Measurements from ENCODE around the gene AAMP. TPM values are rescaled to one million over a fixed set of nuclear protein-coding genes. Genes with fewer than 3 reads are reported as not detected.
A peak's percentile ranks its signal among the peaks of the same experiment; 100 is the strongest.

The AAMP gene, protein sequence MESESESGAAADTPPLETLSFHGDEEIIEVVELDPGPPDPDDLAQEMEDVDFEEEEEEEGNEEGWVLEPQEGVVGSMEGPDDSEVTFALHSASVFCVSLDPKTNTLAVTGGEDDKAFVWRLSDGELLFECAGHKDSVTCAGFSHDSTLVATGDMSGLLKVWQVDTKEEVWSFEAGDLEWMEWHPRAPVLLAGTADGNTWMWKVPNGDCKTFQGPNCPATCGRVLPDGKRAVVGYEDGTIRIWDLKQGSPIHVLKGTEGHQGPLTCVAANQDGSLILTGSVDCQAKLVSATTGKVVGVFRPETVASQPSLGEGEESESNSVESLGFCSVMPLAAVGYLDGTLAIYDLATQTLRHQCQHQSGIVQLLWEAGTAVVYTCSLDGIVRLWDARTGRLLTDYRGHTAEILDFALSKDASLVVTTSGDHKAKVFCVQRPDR
- 98.2 TPM for polyA plus RNA-seq (2012; ENCODE audit: insufficient read length, low read depth)

DNA sequence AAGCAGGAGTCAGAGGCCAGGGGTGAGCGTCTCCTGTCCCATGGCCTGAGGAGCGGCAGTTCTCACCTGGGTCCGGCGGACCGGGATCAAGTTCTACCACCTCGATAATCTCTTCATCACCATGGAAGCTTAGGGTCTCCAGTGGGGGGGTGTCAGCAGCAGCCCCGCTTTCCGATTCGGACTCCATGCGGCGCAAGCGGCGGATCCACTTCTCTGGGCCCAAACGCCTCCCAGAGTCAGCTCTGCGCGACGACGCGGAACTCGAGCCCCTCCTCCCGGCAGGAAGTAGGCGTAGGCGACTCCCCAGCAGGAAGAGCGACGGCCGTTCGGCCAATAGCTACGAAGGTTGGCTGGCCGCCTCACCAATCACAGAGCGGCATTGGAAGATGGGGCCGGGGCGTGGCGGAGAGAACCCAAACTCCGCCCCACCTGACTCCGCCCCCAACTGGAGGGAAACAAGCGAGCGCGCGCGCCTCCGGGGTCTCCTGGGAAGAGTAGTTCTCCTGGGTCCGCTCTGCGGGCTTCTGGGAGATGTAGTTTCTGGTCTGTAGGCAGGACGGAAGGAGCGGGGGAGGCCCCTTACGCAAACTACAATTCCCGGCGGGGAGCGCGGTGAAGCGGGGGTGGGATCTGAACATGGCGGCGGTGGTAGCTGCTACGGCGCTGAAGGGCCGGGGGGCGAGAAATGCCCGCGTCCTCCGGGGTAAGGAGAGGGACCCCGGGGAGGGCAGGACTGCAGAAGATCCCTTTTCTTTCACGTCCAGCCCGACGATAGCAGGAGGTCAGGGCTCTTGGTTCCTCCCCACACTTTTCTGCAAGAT, at the start of gene AAMP, which contains the start of gene PNKD:
AAMP (minus strand) TSS at position 238 of the 821 bp plus-strand sequence; CDS start at position 187, 51 bp downstream.
PNKD (plus strand) TSS at position 620 of the 821 bp plus-strand sequence; CDS start at position 637, 17 bp downstream.
- TF ChIP-seq SIN3A (IDR thresholded peaks at IDR 0.05; ENCODE audit: borderline replicate concordance, insufficient read depth, low read length) (0 out of 2 replicates have a peak, but pooled peaks have one; percentile 8), POLR2AphosphoS5 (IDR thresholded peaks at IDR 0.05; ENCODE audit: low read depth, low read length) (peak; percentile 66; the same call in 1 of the 2 replicates), FOXP2 (optimal IDR thresholded peaks at IDR 0.05; ENCODE audit: borderline replicate concordance, extremely low read depth, extremely low read length, insufficient read depth) (peak; percentile 64), TAF1 (IDR thresholded peaks at IDR 0.05; ENCODE audit: borderline replicate concordance, insufficient read depth, low read length) (peak; percentile 47; the same call in 1 of the 2 replicates)
- TF ChIP-seq, protein P1, sequence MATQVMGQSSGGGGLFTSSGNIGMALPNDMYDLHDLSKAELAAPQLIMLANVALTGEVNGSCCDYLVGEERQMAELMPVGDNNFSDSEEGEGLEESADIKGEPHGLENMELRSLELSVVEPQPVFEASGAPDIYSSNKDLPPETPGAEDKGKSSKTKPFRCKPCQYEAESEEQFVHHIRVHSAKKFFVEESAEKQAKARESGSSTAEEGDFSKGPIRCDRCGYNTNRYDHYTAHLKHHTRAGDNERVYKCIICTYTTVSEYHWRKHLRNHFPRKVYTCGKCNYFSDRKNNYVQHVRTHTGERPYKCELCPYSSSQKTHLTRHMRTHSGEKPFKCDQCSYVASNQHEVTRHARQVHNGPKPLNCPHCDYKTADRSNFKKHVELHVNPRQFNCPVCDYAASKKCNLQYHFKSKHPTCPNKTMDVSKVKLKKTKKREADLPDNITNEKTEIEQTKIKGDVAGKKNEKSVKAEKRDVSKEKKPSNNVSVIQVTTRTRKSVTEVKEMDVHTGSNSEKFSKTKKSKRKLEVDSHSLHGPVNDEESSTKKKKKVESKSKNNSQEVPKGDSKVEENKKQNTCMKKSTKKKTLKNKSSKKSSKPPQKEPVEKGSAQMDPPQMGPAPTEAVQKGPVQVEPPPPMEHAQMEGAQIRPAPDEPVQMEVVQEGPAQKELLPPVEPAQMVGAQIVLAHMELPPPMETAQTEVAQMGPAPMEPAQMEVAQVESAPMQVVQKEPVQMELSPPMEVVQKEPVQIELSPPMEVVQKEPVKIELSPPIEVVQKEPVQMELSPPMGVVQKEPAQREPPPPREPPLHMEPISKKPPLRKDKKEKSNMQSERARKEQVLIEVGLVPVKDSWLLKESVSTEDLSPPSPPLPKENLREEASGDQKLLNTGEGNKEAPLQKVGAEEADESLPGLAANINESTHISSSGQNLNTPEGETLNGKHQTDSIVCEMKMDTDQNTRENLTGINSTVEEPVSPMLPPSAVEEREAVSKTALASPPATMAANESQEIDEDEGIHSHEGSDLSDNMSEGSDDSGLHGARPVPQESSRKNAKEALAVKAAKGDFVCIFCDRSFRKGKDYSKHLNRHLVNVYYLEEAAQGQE (IDR thresholded peaks at IDR 0.05; ENCODE audit: insufficient read depth in 1 of 2, low read depth in 2 of 2, low read length in 2 of 2), result no peak

DNA sequence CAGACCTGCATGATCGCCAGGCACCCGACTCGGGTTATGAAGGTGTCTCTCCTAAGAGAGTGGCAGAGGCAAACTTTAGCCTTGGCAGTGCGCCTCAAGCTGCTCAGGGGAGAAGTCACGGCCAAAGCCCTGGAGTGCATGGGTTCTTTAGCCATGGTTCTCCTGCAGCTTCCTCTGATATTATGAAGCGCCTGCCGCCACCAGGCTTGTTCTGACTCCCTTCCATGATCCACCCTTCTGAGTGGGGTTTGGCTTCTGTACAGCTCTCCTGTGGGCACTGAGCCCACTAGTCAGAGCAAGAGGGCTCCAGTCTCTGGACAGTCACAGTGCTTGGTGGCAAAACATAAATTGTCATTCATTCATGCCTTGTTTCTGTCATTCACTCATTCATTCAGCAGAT, 48.3 kb upstream of the AAMP start:
- no peak for TF ChIP-seq TAF1 (IDR thresholded peaks at IDR 0.05; ENCODE audit: borderline replicate concordance, insufficient read depth, low read length)
- no peak for TF ChIP-seq SIN3A (IDR thresholded peaks at IDR 0.05; ENCODE audit: borderline replicate concordance, insufficient read depth, low read length)
- TF ChIP-seq FOXP2 (optimal IDR thresholded peaks at IDR 0.05; ENCODE audit: borderline replicate concordance, extremely low read depth, extremely low read length, insufficient read depth), result no peak
- TF ChIP-seq POLR2AphosphoS5 (IDR thresholded peaks at IDR 0.05; ENCODE audit: low read depth, low read length), result no peak
- TF ChIP-seq, protein P1 (IDR thresholded peaks at IDR 0.05; ENCODE audit: insufficient read depth in 1 of 2, low read depth in 2 of 2, low read length in 2 of 2), result no peak

DNA sequence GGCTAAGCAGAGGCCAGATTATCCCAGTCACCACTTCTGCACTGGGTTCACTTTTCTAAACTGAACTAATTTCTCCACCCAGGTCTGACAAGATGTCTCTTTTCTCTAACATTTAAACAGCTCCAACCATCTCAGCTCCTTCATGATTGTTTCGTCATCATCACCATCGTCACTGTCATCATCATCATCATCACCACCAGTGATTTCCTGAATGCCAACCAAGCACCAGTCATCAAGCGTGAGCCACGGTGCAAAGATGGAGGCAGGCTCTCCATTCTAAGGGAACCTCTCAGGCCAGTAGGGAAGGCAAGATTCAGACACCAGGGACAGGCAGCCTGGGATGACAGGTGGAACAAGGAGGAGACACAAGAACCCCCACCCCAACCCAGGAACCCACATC, 47.9 kb upstream of the AAMP start:
- TF ChIP-seq SIN3A (IDR thresholded peaks at IDR 0.05; ENCODE audit: borderline replicate concordance, insufficient read depth, low read length), result no peak
- TF ChIP-seq POLR2AphosphoS5 (IDR thresholded peaks at IDR 0.05; ENCODE audit: low read depth, low read length), result no peak
- TF ChIP-seq TAF1 (IDR thresholded peaks at IDR 0.05; ENCODE audit: borderline replicate concordance, insufficient read depth, low read length), result no peak
- TF ChIP-seq, protein P1 (IDR thresholded peaks at IDR 0.05; ENCODE audit: insufficient read depth in 1 of 2, low read depth in 2 of 2, low read length in 2 of 2), result no peak
- TF ChIP-seq FOXP2 (optimal IDR thresholded peaks at IDR 0.05; ENCODE audit: borderline replicate concordance, extremely low read depth, extremely low read length, insufficient read depth), result no peak

DNA sequence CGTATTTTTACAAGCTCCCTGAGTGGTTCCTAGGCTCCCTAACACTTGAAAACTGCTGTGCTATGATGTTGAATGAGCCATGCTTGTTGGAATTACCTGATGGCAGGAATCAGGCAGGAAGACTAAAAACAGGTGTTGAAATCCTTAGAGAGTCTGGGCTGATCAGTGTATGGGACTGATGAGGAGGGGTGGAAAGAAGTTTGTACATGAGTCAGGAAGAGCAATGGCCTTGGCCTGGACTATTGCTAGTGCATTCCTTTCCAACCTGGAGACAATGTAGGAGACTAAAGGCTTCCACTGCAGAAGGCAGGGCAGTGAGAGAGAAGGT, 47.3 kb upstream of the AAMP start:
- TF ChIP-seq, protein P1 (IDR thresholded peaks at IDR 0.05; ENCODE audit: insufficient read depth in 1 of 2, low read depth in 2 of 2, low read length in 2 of 2), result no peak
- no peak for TF ChIP-seq SIN3A (IDR thresholded peaks at IDR 0.05; ENCODE audit: borderline replicate concordance, insufficient read depth, low read length)
- TF ChIP-seq POLR2AphosphoS5 (IDR thresholded peaks at IDR 0.05; ENCODE audit: low read depth, low read length), result no peak
- no peak for TF ChIP-seq FOXP2 (optimal IDR thresholded peaks at IDR 0.05; ENCODE audit: borderline replicate concordance, extremely low read depth, extremely low read length, insufficient read depth)
- no peak for TF ChIP-seq TAF1 (IDR thresholded peaks at IDR 0.05; ENCODE audit: borderline replicate concordance, insufficient read depth, low read length)

All from PFSK-1 (cell line).